HEK293T (cell line): ENCODE measurements around the gene ZNF771.

Source experiments
- CTCF ChIA-PET: fragments of 350-600 bp; formaldehyde crosslinking; extraction: SDS; loops from one replicate; lab custom pipeline; 2021; ENCODE audit warnings: antibody characterized with exemption, inconsistent platforms; lab: Yijun Ruan, JAX
- POLR2A ChIA-PET: fragments of 350-600 bp; formaldehyde crosslinking; extraction: SDS; loops from one replicate; lab custom pipeline; 2020; ENCODE audit warnings: antibody characterized with exemption, inconsistent platforms; lab: Yijun Ruan, JAX
- DNase-seq: peaks from one replicate; pipeline ENCODE4 v3.0.0; 2012; ENCODE audit warnings: mixed read lengths; ENCODE audit errors: extremely low spot score
- ARNT ChIP-seq: fragments of 450-650 bp; IDR thresholded peaks from 2 replicates; pipeline ENCODE4 v1.6.1; 2017; ENCODE audit warnings: mild to moderate bottlenecking
- BHLHE40 ChIP-seq: fragments of 450-650 bp; IDR thresholded peaks from 2 replicates; pipeline ENCODE4 v1.6.1; 2016; ENCODE audit warnings: mild to moderate bottlenecking, moderate library complexity, borderline replicate concordance
- CTBP1 ChIP-seq: fragments of 450-650 bp; IDR thresholded peaks from 2 replicates; pipeline ENCODE4 v1.6.1; 2016; ENCODE audit warnings: borderline replicate concordance
- ELF4 ChIP-seq: fragments of 450-650 bp; IDR thresholded peaks from 2 replicates; pipeline ENCODE4 v1.6.1; 2017; ENCODE audit warnings: antibody characterized with exemption
- FOXA1 ChIP-seq: fragments of 450-650 bp; IDR thresholded peaks from 2 replicates; pipeline ENCODE4 v1.6.1; 2016; ENCODE audit warnings: mild to moderate bottlenecking
- FOXK2 ChIP-seq: fragments of 450-650 bp; IDR thresholded peaks from 2 replicates; pipeline ENCODE4 v1.6.1; 2016; ENCODE audit warnings: mild to moderate bottlenecking
- FOXM1 ChIP-seq: fragments of 450-650 bp; IDR thresholded peaks from 2 replicates; pipeline ENCODE4 v1.6.1; 2017; ENCODE audit warnings: mild to moderate bottlenecking, borderline replicate concordance
- HDGF ChIP-seq: fragments of 450-650 bp; IDR thresholded peaks from 2 replicates; pipeline ENCODE4 v1.6.1; 2017; ENCODE audit warnings: antibody characterized with exemption, borderline replicate concordance
- L3MBTL2 ChIP-seq: fragments of 450-650 bp; conservative IDR thresholded peaks from 2 replicates; pipeline ENCODE4 v1.6.1; 2016; ENCODE audit warnings: mild to moderate bottlenecking
- LEF1 ChIP-seq: fragments of 450-650 bp; IDR thresholded peaks from 2 replicates; pipeline ENCODE4 v1.6.1; 2017; ENCODE audit warnings: mild to moderate bottlenecking, borderline replicate concordance
- NFRKB ChIP-seq: fragments of 450-650 bp; IDR thresholded peaks from 2 replicates; pipeline ENCODE4 v1.6.1; 2016; ENCODE audit warnings: mild to moderate bottlenecking, moderate library complexity
- SP1 ChIP-seq: fragments of 450-650 bp; IDR thresholded peaks from 2 replicates; pipeline ENCODE4 v1.6.1; 2017
- SUZ12 ChIP-seq: fragments of 450-650 bp; IDR thresholded peaks from 2 replicates; pipeline ENCODE4 v1.6.1; 2016; ENCODE audit warnings: mild to moderate bottlenecking
- TARDBP ChIP-seq: fragments of 450-650 bp; IDR thresholded peaks from 2 replicates; pipeline ENCODE4 v1.6.1; 2016
- ZNF384 ChIP-seq: fragments of 450-650 bp; IDR thresholded peaks from 2 replicates; pipeline ENCODE4 v1.6.1; 2016
- TF ChIP-seq, protein P1 (sequence below): fragments of 450-650 bp; IDR thresholded peaks from 2 replicates; pipeline ENCODE4 v1.6.1; 2016

Gene ZNF771

DNA sequence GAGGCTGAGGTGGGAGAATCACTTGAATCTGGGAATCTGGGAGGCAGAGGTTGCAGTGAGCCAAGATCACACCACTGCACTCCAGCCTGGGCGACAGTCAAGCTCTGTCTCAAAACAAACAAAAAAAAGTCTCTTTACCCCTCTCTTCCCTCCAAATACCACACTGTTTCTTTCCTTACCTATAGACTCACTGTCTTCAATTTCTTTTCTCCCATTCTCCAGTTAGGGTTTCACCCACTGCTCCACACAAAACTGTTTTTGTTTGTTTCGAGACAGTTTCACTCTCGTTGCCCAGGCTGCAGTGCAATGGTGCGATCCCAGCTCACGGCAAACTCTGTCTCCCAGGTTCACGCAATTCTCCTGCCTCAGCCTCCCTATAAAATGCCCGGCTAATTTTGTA is 46.2 kb upstream of the ZNF771 start:
- CTCF ChIA-PET: no interaction called here
- DNase-seq: no peak
- POLR2A ChIA-PET: interaction anchor here (7.6 kb wide), 1 partner anchor 8 kb away, joined by 95 read pairs; the partner anchor contains the start of gene TBC1D10B
- TF ChIP-seq L3MBTL2 (no peak), NFRKB (no peak), FOXK2 (no peak), TARDBP (no peak), HDGF (no peak), FOXM1 (no peak), ARNT (no peak)
- TF ChIP-seq, protein P1, sequence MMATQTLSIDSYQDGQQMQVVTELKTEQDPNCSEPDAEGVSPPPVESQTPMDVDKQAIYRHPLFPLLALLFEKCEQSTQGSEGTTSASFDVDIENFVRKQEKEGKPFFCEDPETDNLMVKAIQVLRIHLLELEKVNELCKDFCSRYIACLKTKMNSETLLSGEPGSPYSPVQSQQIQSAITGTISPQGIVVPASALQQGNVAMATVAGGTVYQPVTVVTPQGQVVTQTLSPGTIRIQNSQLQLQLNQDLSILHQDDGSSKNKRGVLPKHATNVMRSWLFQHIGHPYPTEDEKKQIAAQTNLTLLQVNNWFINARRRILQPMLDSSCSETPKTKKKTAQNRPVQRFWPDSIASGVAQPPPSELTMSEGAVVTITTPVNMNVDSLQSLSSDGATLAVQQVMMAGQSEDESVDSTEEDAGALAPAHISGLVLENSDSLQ: no peak

DNA sequence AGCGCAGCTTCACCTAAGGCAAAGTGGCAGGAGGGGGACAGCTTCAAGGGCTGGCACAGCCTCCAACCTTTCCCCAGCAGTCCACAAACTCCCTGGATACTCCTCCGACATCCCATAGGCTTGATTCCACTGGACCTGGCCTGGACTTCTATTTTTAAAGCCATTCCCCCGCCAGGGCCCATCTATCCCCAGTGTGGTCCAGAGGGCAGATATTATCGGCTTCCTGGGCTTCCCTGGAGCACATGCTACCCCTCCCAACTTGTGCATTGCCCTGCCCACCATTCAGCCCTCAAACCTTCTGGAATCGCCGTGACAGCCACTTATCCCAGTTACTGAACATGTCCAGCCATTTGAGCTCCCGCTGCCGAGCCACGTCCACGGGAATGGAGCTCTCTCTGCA is 42.2 kb upstream of the ZNF771 start:
- ChIA-PET CTCF (interaction anchor here (0.5 kb wide), 1 partner anchor 36 kb away, joined by 3 read pairs; no protein-coding TSS in a partner anchor), POLR2A (interaction anchor here (0.8 to 2.1 kb wide), 6 partner anchors 10 to 269 kb away, joined by 3 to 24 read pairs (median 7); partner anchors contain the start of genes CD2BP2 and ZNF48)
- TF ChIP-seq BHLHE40: no peak
- no peak for TF ChIP-seq FOXA1
- TF ChIP-seq NFRKB: no peak
- TF ChIP-seq TARDBP: no peak
- TF ChIP-seq L3MBTL2: no peak
- TF ChIP-seq CTBP1: no peak
- no peak for TF ChIP-seq HDGF
- TF ChIP-seq, protein P1: no peak
- no peak for TF ChIP-seq LEF1
- no peak for TF ChIP-seq ELF4
- TF ChIP-seq SUZ12: no peak
- no peak for DNase-seq

DNA sequence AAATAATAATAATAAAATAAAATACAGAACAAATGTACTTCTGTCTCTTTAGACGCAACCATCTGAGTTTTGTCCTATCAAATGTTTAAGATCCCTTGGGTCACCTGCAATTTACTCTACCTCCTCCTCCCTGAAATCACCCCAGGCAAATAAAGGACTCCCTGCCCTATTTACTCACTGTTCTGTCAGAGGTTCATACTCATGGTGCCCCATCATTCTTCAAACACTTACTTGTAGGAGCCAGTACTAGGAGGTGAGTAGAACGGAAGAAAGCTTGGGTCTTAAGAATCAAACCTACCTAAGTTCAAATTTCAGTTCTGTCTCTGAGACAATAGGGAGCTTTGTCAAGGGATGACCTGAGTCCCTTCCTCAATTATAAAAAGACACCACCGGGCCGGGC is 40.9 kb upstream of the ZNF771 start:
- TF ChIP-seq FOXM1 (no peak), ZNF384 (no peak), TARDBP (no peak)
- POLR2A ChIA-PET: interaction anchor here (1.6 to 6.0 kb wide), 3 partner anchors 9 to 29 kb away, joined by 6 to 95 read pairs (median 6); partner anchors contain the start of genes CD2BP2 and ZNF48
- CTCF ChIA-PET: no interaction called here
- no peak for DNase-seq

DNA sequence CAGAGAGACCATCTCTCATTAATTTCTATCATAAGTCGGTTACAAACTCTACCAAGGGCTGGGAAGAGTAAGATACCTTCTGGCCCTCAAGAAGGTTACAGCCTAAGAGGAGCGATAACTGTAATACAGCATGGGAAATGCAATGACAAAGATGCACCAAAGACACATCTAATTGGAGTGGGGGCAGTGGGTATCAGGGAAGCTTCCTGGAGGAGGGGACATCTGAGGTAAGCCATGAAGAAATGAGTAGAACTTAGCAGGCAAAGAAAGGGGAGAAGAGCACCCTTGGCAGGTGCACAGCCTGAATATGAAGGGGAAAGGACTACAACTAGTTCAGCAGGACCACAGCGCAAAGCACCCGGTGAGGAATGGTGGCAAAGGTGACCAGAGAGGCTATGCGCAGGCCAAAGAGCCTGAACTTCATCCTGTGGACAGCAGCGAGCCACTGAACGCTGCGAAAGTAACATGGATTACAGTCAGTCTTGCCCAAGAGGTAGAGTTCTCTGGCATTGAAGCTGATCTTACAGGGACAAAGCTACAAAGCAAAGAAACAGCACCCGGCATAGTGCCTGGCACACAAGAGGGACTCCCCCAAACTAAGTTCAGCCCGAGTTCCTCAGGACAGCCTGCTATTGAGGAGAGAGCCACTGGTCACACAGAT is 39.9 kb upstream of the ZNF771 start:
- POLR2A ChIA-PET: interaction anchor here (0.6 to 6.0 kb wide), 5 partner anchors 9 to 40 kb away, joined by 4 to 95 read pairs (median 6); partner anchors contain the start of genes CD2BP2, ZNF48 and ZNF771
- CTCF ChIA-PET: interaction anchor here (0.9 kb wide), 1 partner anchor 28 kb away, joined by 3 read pairs; no protein-coding TSS in a partner anchor
- no peak for DNase-seq
- TF ChIP-seq BHLHE40 (no peak), TARDBP (no peak), CTBP1 (no peak), FOXA1 (no peak), ARNT (no peak)
- TF ChIP-seq, protein P1: no peak

DNA sequence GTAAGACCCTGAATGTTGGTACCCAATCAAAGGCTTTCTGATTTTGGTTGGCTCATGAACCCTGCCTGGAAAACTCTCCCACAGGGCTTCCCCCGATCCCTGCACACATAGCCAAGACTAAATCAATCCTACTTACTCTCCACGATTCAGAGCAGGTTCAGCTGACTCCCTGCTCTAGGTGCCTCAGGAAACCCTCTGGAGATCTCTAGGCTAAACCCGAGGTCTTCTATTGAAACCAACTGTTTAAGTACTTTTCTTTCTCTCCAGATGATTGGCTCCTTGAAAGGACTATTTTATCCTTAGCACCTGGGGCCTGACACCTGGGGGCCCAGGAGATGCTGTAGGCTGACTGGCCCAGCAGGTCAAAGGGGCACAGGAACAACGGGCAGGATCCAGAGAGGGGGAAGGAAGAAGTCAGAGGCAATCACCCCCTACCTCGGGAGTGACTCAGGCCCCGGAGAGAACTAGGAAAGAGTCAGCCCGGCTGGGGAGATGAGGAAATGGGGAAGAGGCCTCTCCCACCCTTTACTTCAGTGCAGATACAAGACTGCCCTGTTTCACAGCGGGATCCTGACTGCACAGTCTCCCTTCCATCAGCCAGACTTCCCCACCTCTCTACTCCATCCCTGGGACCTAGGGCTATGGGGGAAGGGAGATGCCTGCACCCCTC is 39.1 kb upstream of the ZNF771 start:
- ChIA-PET CTCF (interaction anchor here (0.9 to 1.3 kb wide), 3 partner anchors 9 to 41 kb away, joined by 3 to 6 read pairs (median 5); no protein-coding TSS in a partner anchor), POLR2A (interaction anchor here (0.9 to 6.0 kb wide), 8 partner anchors 8 to 266 kb away, joined by 3 to 95 read pairs (median 6); partner anchors contain the start of genes CD2BP2, ZNF48, ZNF689 and ZNF771)
- no peak for DNase-seq
- no peak for TF ChIP-seq CTBP1
- no peak for TF ChIP-seq SUZ12
- TF ChIP-seq, protein P1: no peak
- TF ChIP-seq NFRKB: no peak
- no peak for TF ChIP-seq LEF1
- TF ChIP-seq ELF4: no peak
- no peak for TF ChIP-seq FOXM1
- TF ChIP-seq ZNF384: no peak
- no peak for TF ChIP-seq ARNT
- TF ChIP-seq FOXK2: no peak
- TF ChIP-seq HDGF: no peak
- no peak for TF ChIP-seq SP1
- TF ChIP-seq FOXA1: no peak
- TF ChIP-seq TARDBP: no peak
- TF ChIP-seq L3MBTL2: no peak
- no peak for TF ChIP-seq BHLHE40
